ENCODE measurements around the gene GLG1. TPM values are rescaled to one million over a fixed set of nuclear protein-coding genes. Genes with fewer than 3 reads are reported as not detected.
"Not testable (repeated sequence)": the region's sequence is repeated elsewhere in the genome, so short reads cannot be mapped to it uniquely, and the experiment has no call there.

GLG1 gene
- total RNA-seq, 1 experiment from 2014 or later, result 135 TPM

DNA sequence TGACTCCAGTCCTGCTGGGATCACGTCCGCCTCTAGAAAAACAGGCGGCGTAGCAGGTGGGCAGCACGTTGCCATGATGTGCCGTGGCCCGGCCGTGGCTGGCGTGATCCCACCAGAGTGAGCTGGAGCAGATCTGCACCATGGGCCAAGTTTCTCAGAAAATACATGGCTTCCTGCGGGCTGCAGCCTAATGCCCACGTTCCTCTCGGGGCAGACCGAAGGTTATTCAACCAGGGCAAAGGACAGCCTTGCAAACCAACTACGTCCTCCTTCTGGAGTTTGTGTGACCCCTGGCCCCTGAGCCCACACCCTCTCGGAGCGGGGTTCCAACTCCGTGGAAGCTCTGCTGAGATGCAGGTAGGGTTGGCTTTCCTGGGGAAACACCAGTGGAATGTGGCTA is 184.8 kb downstream of the GLG1 start:
- H2BK5ac ChIP-seq (ENCODE audit: insufficient read length, low read length); H2BK15ac ChIP-seq (ENCODE audit: low read depth, low read length); H4K8ac ChIP-seq (replicated peaks; ENCODE audit: insufficient read length, low read depth, low read length); H3K27ac Mint-ChIP-seq; H2BK12ac ChIP-seq (ENCODE audit: insufficient read length, low read depth, low read length); H3K79me1 ChIP-seq (ENCODE audit: insufficient read depth, low read depth, low read length, poor library complexity, severe bottlenecking); H3K18ac ChIP-seq (ENCODE audit: insufficient read length, low read depth, low read length); H3K4ac ChIP-seq (ENCODE audit: low read depth, low read length); H3K4me1 ChIP-seq (ENCODE audit: insufficient read depth, low read length); H3K56ac ChIP-seq (ENCODE audit: insufficient read length, low read depth, low read length); H3K27me3 Mint-ChIP-seq (ENCODE audit: low read depth); H4K91ac ChIP-seq (ENCODE audit: insufficient read length, low read depth, low read length); H4K20me1 ChIP-seq (ENCODE audit: control insufficient read depth, insufficient read depth, insufficient read length); H2AK5ac ChIP-seq (ENCODE audit: insufficient read length, low read length); DNase-seq; H2AFZ ChIP-seq (ENCODE audit: low read length); H3K4me2 ChIP-seq (ENCODE audit: insufficient read depth, insufficient read length, low read length); H2BK120ac ChIP-seq (ENCODE audit: low read depth, low read length, poor library complexity, severe bottlenecking); H3K27ac ChIP-seq (ENCODE audit: insufficient read length, low read depth, low read length); H3K9me3 ChIP-seq (ENCODE audit: control insufficient read depth, low read depth, low read length); H3K36me3 Mint-ChIP-seq (ENCODE audit: insufficient read depth in 1 of 3, low read depth in 3 of 3); H3K14ac ChIP-seq (ENCODE audit: insufficient read depth, low read length); H3K9me3 Mint-ChIP-seq; H3K79me2 ChIP-seq (ENCODE audit: insufficient read depth, low read length); H3K23me2 ChIP-seq (ENCODE audit: insufficient read length, low read depth, low read length, poor library complexity, severe bottlenecking); H2BK20ac ChIP-seq (ENCODE audit: low read depth, low read length, poor library complexity, severe bottlenecking); H3K4me1 Mint-ChIP-seq; H3K27me3 ChIP-seq (ENCODE audit: insufficient read depth, low read length); H3K23ac ChIP-seq (ENCODE audit: insufficient read length, low read depth, low read length); H4K5ac ChIP-seq (ENCODE audit: insufficient read length, low read depth, low read length); H3T11ph ChIP-seq (ENCODE audit: low read length); H3K9ac ChIP-seq (ENCODE audit: extremely low read depth, insufficient read length, low read length); H3K4me3 Mint-ChIP-seq: not testable (repeated sequence)
- no CpG with 5 or more reads among the region's 17 CpGs for WGBS (ENCODE audit: extremely low coverage, insufficient read length, low lambda C conversion rate)

DNA sequence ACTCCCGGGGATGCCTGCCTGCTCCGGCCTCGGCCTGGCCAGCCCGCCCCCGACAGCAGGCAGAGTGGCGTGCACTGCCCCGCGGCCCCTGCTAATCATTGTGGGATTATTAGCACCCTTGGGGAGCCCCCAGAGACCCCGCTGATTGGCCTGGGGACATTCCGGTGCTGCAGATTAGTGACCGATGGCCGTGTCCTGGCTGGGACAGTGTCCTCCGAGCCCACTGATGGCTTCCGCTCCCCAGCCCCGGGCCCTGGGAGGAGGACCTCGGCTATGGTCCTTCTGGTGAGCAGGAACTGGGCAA is 185.5 kb downstream of the GLG1 start:
- H3K4me2 ChIP-seq (ENCODE audit: insufficient read depth, insufficient read length, low read length); H3K4me1 Mint-ChIP-seq; H3K56ac ChIP-seq (ENCODE audit: insufficient read length, low read depth, low read length); H3K9me3 Mint-ChIP-seq; H2BK12ac ChIP-seq (ENCODE audit: insufficient read length, low read depth, low read length); H3K4me3 Mint-ChIP-seq; H4K8ac ChIP-seq (replicated peaks; ENCODE audit: insufficient read length, low read depth, low read length); H4K91ac ChIP-seq (ENCODE audit: insufficient read length, low read depth, low read length); H3K79me1 ChIP-seq (ENCODE audit: insufficient read depth, low read depth, low read length, poor library complexity, severe bottlenecking); H3K4ac ChIP-seq (ENCODE audit: low read depth, low read length); H3K9ac ChIP-seq (ENCODE audit: extremely low read depth, insufficient read length, low read length); H3K23me2 ChIP-seq (ENCODE audit: insufficient read length, low read depth, low read length, poor library complexity, severe bottlenecking); H2BK15ac ChIP-seq (ENCODE audit: low read depth, low read length); H3K14ac ChIP-seq (ENCODE audit: insufficient read depth, low read length); H3T11ph ChIP-seq (ENCODE audit: low read length); H3K9me3 ChIP-seq (ENCODE audit: control insufficient read depth, low read depth, low read length); H3K36me3 Mint-ChIP-seq (ENCODE audit: insufficient read depth in 1 of 3, low read depth in 3 of 3); H3K4me1 ChIP-seq (ENCODE audit: insufficient read depth, low read length); H2BK120ac ChIP-seq (ENCODE audit: low read depth, low read length, poor library complexity, severe bottlenecking); H3K27ac Mint-ChIP-seq; H3K23ac ChIP-seq (ENCODE audit: insufficient read length, low read depth, low read length); H4K20me1 ChIP-seq (ENCODE audit: control insufficient read depth, insufficient read depth, insufficient read length); H3K18ac ChIP-seq (ENCODE audit: insufficient read length, low read depth, low read length); DNase-seq; H3K27ac ChIP-seq (ENCODE audit: insufficient read length, low read depth, low read length); H3K79me2 ChIP-seq (ENCODE audit: insufficient read depth, low read length); H2AK5ac ChIP-seq (ENCODE audit: insufficient read length, low read length); H2BK20ac ChIP-seq (ENCODE audit: low read depth, low read length, poor library complexity, severe bottlenecking); H2AFZ ChIP-seq (ENCODE audit: low read length); H3K27me3 ChIP-seq (ENCODE audit: insufficient read depth, low read length); H3K27me3 Mint-ChIP-seq (ENCODE audit: low read depth); H2BK5ac ChIP-seq (ENCODE audit: insufficient read length, low read length); H4K5ac ChIP-seq (ENCODE audit: insufficient read length, low read depth, low read length): not testable (repeated sequence)
- WGBS (ENCODE audit: extremely low coverage, insufficient read length, low lambda C conversion rate), result no CpG with 5 or more reads among the region's 16 CpGs

Data from H9 (cell line).